OCI-LY7 (cell line): ENCODE results near the gene CYTL1.

Experiments
- CTCF ChIP-seq: fragments of 200-600 bp; sonication (generic); conservative IDR thresholded peaks from 2 replicates; pipeline ENCODE4 v1.5.1; 2014; ENCODE audit warnings: mild to moderate bottlenecking, antibody characterized with exemption, low read length, moderate library complexity, mixed read lengths
- EZH2phosphoT487 ChIP-seq: fragments of 200-600 bp; sonication (generic); IDR thresholded peaks from 2 replicates; pipeline ENCODE4 v1.6.1; 2018; ENCODE audit warnings: low read depth, borderline replicate concordance, mild to moderate bottlenecking, mixed run types, antibody characterized with exemption, low read length, moderate library complexity, mixed read lengths

- TF ChIP-seq CTCF (no peak), EZH2phosphoT487 (no peak)
Measured at GRCh38 chr4:5040856-5041620, 21.8 kb upstream of the CYTL1 start.
